Sigmoid colon (tissue), 7 donors: ENCODE results near the gene MAST4. TPM values are rescaled to one million over a fixed set of nuclear protein-coding genes. Genes with fewer than 3 reads are reported as not detected.

ENCODE experiments used
- DNase-seq: peaks from one replicate; pipeline ENCODE4 v3.0.0-alpha.2; 2019
- H3K27ac ChIP-seq, 4 donors: fragments of 200-600 bp; sonication (generic); one replicate each; pipeline ENCODE4 v1.5.1; 2016 to 2019; ENCODE audit warnings: mild to moderate bottlenecking in 1 of 4
- H3K27me3 ChIP-seq, 3 donors: fragments of 200-600 bp; sonication (generic); one replicate each; pipeline ENCODE4 v1.5.1; 2019; ENCODE audit warnings: mild to moderate bottlenecking in 1 of 3
- H3K36me3 ChIP-seq, 4 donors: fragments of 200-600 bp; sonication (generic); one replicate each; pipeline ENCODE4 v1.5.1; 2016 to 2019
- H3K4me1 ChIP-seq, 4 donors: fragments of 200-600 bp; sonication (generic); one replicate each; pipeline ENCODE4 v1.5.1; 2017 to 2019
- H3K4me3 ChIP-seq, 4 donors: fragments of 200-600 bp; sonication (generic); one replicate each; pipeline ENCODE4 v1.5.1; 2017 to 2019; ENCODE audit warnings: mild to moderate bottlenecking in 2 of 4, moderate library complexity in 1 of 4
- H3K9me3 ChIP-seq, 4 donors: fragments of 200-600 bp in 3 of 4; sonication (generic) in 3 of 4; one replicate each; pipeline versions ENCODE4 v1.5.1 to v1.6.1; 2013 to 2019
- CTCF ChIP-seq, 4 experiments: fragments of 450-650 bp in 3 of 4; fragments of 200-600 bp in 1 of 4; IDR thresholded peaks; one replicate each; pipeline ENCODE4 v1.5.1; 2016 to 2019; ENCODE audit warnings: antibody characterized with exemption in 4 of 4, mild to moderate bottlenecking in 3 of 4, moderate library complexity in 2 of 4
- EP300 ChIP-seq, 4 donors: sonication (generic); formaldehyde crosslinking; IDR thresholded peaks; one replicate each; pipeline ENCODE4 v1.6.1; 2017; ENCODE audit warnings: antibody characterized with exemption in 4 of 4
- POLR2A ChIP-seq, 2 donors: fragments of 450-650 bp; IDR thresholded peaks; one replicate each; pipeline ENCODE4 v1.6.1; 2016; ENCODE audit warnings: antibody characterized with exemption in 2 of 2, mild to moderate bottlenecking in 2 of 2, moderate library complexity in 2 of 2
- POLR2AphosphoS5 ChIP-seq, 4 donors: sonication (generic); formaldehyde crosslinking; IDR thresholded peaks; one replicate each; pipeline ENCODE4 v1.6.1; 2017; ENCODE audit warnings: antibody characterized with exemption in 4 of 4
- WGBS, 2 donors: extraction: QIAGEN DNeasy Blood & Tissue Kit; methylation state at CpG; one replicate each; pipeline ENCODE4 v1.1.7; 2013; 5-methylcytosine and 5-hydroxymethylcytosine counted together
- intact Hi-C: fragments of 100-400 bp; cut with DNase I; formaldehyde crosslinking; loops from one replicate; pipeline ENCODE4 v1.15.1; 2023
- polyA plus RNA-seq, 3 donors: library from polyadenylated mRNA; stranded (reverse); fragments of 200-250 nt; gene quantifications; one replicate each; pipeline ENCODE4 v1.2.3, GENCODE V29; 2013
- total RNA-seq, 4 donors: library from RNA; depleted of rRNA; stranded (reverse); fragments of >200 nt; gene quantifications; one replicate each; pipeline ENCODE4 v1.1.0, GENCODE V29; 2016
- donor health status: healthy with polysubstance abuse.
- donor health status: Bipolar disorder and iron deficiency.
- donor health status: healthy.

MAST4 gene
- total and polyA plus RNA-seq, 7 donors: 1.6 to 30.7 (median 15.7) TPM

DNA sequence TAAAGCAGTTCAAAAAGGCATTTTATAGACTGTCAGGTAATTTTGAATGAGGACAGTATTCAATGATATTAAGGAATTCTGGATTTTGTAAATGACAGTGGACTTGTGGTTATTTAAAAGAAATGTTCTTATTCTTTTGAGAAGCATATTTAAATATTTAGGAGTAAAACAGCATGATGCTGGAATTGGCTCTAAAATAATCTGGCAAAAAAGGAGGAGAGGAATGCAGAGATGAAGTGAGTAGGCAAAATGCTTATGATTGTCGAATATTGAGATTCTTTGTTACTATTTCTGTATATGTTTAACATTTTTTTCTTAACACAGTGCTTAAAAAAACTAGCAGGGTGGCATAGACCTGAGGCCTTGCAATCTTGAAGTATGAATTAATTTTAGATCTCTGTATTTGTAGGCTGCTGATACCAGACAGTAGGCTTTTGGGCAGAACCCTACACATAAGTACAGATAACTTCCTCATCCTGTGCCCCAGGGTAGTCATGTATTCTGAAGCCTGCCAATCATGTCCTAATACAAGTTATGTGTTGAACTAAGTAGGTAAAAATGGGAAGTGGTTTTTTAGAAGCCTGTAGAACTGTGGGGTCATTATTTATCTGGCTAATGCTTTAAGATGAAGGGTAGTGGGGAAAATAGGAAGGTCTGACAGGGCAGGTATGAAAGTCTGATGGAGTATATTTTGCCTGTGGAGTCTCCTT is 591.0 kb downstream of the MAST4 start:
- H3K36me3 ChIP-seq: no peaks in the 10 kb centered on the region
- H3K27ac ChIP-seq: no peak overlapping the region
- TF ChIP-seq POLR2A (IDR thresholded peaks at IDR 0.05) (no peak), CTCF (IDR thresholded peaks at IDR 0.05) (no peak), EP300 (IDR thresholded peaks at IDR 0.05) (no peak), POLR2AphosphoS5 (IDR thresholded peaks at IDR 0.05) (no peak)
- H3K4me3 ChIP-seq: no peak overlapping the region
- WGBS, 2 donors: 47 to 81% methylated on average over 1 of the region's 1 CpG
- H3K4me1 ChIP-seq: peaks cover 0 to 5% (median 0%) of the 10 kb centered on the region in 4 donors
- no peak for DNase-seq
- intact Hi-C loops: no loop called here
- H3K27me3 ChIP-seq: no peaks in the 10 kb centered on the region
- no peaks in the 10 kb centered on the region for H3K9me3 ChIP-seq

DNA sequence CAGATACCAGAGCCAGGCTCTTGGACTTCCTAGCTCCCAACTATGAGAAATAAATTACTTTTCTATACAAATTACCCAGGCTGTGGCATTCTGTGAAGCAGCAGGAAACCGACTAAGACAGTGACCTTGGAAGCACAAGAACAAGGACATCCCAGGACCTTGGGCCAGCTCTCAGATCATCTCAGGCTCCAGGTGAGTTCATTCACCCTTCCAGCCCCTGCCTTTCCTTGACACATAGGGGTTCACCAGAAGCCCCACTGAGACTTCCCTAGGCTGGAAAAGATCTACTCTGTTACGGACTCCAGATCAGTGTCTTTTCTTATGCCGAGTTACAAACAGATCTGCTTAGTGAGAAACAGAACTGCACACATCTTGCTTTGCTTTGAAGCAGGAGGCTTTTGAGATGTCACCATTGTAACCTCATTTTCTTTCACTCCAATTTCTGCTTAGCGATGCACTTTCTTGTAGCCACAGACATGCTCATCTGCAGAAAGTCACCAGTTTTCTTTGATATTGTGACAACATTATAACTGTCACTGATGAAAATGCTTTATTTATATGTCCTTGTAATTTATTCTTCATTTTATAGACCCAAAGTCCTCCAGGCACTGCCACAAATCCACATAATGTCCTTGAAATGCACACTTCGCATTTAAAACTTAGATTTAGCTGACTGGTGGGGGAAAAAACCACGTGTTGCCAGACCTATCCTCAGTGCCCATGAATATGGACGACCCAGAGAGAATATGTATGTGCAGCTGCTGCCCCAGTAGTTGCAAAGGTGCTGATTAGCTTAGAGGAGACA is 592.3 kb downstream of the MAST4 start:
- no peak for TF ChIP-seq CTCF (IDR thresholded peaks at IDR 0.05)
- no peak for DNase-seq
- peaks cover 0 to 5% (median 0%) of the 10 kb centered on the region in 4 donors for H3K4me1 ChIP-seq
- no peaks in the 10 kb centered on the region for H3K36me3 ChIP-seq
- 78 to 85% methylated on average over 7 of the region's 7 CpGs for WGBS, 2 donors
- no peaks in the 10 kb centered on the region for H3K27me3 ChIP-seq
- H3K4me3 ChIP-seq: no peak overlapping the region
- H3K9me3 ChIP-seq: no peaks in the 10 kb centered on the region
- intact Hi-C loops: no loop called here
- no peak overlapping the region for H3K27ac ChIP-seq

DNA sequence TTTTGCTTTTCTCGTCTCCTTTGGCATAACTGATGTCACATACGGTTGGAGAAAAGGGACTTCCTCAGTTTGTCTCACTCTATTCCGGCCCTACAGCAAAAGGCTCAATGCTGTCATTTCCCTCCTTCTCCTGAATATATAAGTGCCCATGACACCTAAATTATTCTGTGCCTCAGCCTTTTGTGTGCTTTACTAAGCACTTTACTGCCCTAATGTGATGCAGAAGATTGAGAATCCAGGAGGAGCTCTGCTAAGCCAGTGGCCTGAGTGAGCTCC is 592.8 kb downstream of the MAST4 start:
- DNase-seq: no peak
- H3K27ac ChIP-seq: no peak overlapping the region
- intact Hi-C loops: no loop called here
- no peaks in the 10 kb centered on the region for H3K27me3 ChIP-seq
- 78 to 87% methylated on average over 3 of the region's 3 CpGs for WGBS, 2 donors
- no peak overlapping the region for H3K4me3 ChIP-seq
- peaks cover 0 to 8% (median 0%) of the 10 kb centered on the region in 4 donors for H3K4me1 ChIP-seq
- H3K9me3 ChIP-seq: no peaks in the 10 kb centered on the region
- H3K36me3 ChIP-seq: no peaks in the 10 kb centered on the region
- TF ChIP-seq CTCF (IDR thresholded peaks at IDR 0.05): no peak
- no peak for TF ChIP-seq POLR2A (IDR thresholded peaks at IDR 0.05)
- no peak for TF ChIP-seq POLR2AphosphoS5 (IDR thresholded peaks at IDR 0.05)
- no peak for TF ChIP-seq EP300 (IDR thresholded peaks at IDR 0.05)

GRCh38 chr5:67189931-67190330 is 593.7 kb downstream of the MAST4 start:
- Histone ChIP-seq H3K4me3 (no peak overlapping the region), H3K27me3 (no peaks in the 10 kb centered on the region), H3K36me3 (no peaks in the 10 kb centered on the region), H3K4me1 (peaks cover 0 to 8% (median 0%) of the 10 kb centered on the region in 4 donors), H3K9me3 (no peaks in the 10 kb centered on the region), H3K27ac (no peak overlapping the region)
- TF ChIP-seq POLR2A (IDR thresholded peaks at IDR 0.05): no peak
- no peak for TF ChIP-seq EP300 (IDR thresholded peaks at IDR 0.05)
- no peak for TF ChIP-seq CTCF (IDR thresholded peaks at IDR 0.05)
- TF ChIP-seq POLR2AphosphoS5 (IDR thresholded peaks at IDR 0.05): no peak
- intact Hi-C loops: no loop called here
- 87 to 91% methylated on average over 1 of the region's 1 CpG for WGBS, 2 donors
- no peak for DNase-seq
